ENCODE measurements around the gene RAD51B. TPM values are rescaled to one million over a fixed set of nuclear protein-coding genes. Genes with fewer than 3 reads are reported as not detected.

The RAD51B gene
- total RNA-seq, 1 experiment from 2014 or later = 16.7 TPM

DNA sequence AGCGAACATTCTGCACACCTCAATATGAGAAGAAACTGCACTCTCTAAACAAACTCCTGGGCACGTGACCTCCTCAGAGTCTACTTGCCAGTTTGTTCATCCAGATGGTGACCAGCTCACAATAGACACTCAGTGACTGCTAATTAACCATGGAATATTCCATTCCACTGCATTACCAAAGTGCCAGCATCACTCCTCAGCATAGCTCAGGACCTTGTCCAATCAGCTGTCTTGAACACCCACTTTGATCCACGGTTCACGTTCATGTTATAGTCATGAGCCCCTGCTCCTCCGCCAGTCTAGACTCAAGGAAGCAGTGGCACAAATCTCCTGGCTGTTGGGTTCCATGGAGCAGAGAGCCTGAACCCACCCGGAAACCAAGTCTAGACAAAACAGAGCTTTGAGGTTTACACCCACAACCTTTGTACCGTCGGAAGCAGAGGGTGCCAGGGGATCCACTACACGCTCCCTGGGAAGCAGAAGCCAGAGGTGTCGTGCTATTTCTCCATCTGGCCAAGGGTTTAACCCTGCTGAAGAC, 688.0 kb downstream of the RAD51B start:
- no peak for DNase-seq
- no peaks in the 10 kb centered on the region for H3K27me3 ChIP-seq (ENCODE audit: insufficient read depth, low read length)
- H4K20me1 ChIP-seq (ENCODE audit: control insufficient read depth, insufficient read depth, insufficient read length) = no peaks in the 10 kb centered on the region
- WGBS (ENCODE audit: extremely low coverage, insufficient read length, low lambda C conversion rate) = no CpG with 5 or more reads among the region's 10 CpGs
- no peak overlapping the region for H3K14ac ChIP-seq (ENCODE audit: insufficient read depth, low read length)
- H4K5ac ChIP-seq (ENCODE audit: insufficient read length, low read depth, low read length) = no peak overlapping the region
- no peak overlapping the region for H2BK15ac ChIP-seq (ENCODE audit: low read depth, low read length)
- H2AK5ac ChIP-seq (ENCODE audit: insufficient read length, low read length) = no peak overlapping the region
- Mint-ChIP-seq H3K9me3 (no peaks in the 10 kb centered on the region), H3K4me1 (peaks cover 30 to 38% of the 10 kb centered on the region in 2 experiments), H3K4me3 (no peak overlapping the region), H3K36me3 (ENCODE audit: insufficient read depth in 1 of 3, low read depth in 3 of 3) (peaks cover 0 to 2% (median 0%) of the 10 kb centered on the region in 3 experiments; a peak in 2 of 7 replicates), H3K27ac (no peak overlapping the region; a peak in 1 of 7 replicates), H3K27me3 (ENCODE audit: low read depth) (no peaks in the 10 kb centered on the region)
- H2BK5ac ChIP-seq (ENCODE audit: insufficient read length, low read length) = no peak overlapping the region
- no peak overlapping the region for H3T11ph ChIP-seq (ENCODE audit: low read length)
- H3K9ac ChIP-seq (ENCODE audit: extremely low read depth, insufficient read length, low read length) = no peak overlapping the region
- H2BK12ac ChIP-seq (ENCODE audit: insufficient read length, low read depth, low read length) = no peak overlapping the region
- H3K56ac ChIP-seq (ENCODE audit: insufficient read length, low read depth, low read length) = no peak overlapping the region
- no peak overlapping the region for H3K4me2 ChIP-seq (ENCODE audit: insufficient read depth, insufficient read length, low read length)
- H4K91ac ChIP-seq (ENCODE audit: insufficient read length, low read depth, low read length) = no peak overlapping the region
- H2AFZ ChIP-seq (ENCODE audit: low read length) = no peak overlapping the region
- peaks cover 5% of the 10 kb centered on the region; the same call in 1 of the 2 replicates for H3K4me1 ChIP-seq (ENCODE audit: insufficient read depth, low read length)
- no peak overlapping the region for H3K18ac ChIP-seq (ENCODE audit: insufficient read length, low read depth, low read length)
- no peaks in the 10 kb centered on the region for H3K23me2 ChIP-seq (ENCODE audit: insufficient read length, low read depth, low read length, poor library complexity, severe bottlenecking)
- H3K23ac ChIP-seq (ENCODE audit: insufficient read length, low read depth, low read length) = no peak overlapping the region
- no peaks in the 10 kb centered on the region for H3K79me1 ChIP-seq (ENCODE audit: insufficient read depth, low read depth, low read length, poor library complexity, severe bottlenecking)
- no peak overlapping the region for H2BK20ac ChIP-seq (ENCODE audit: low read depth, low read length, poor library complexity, severe bottlenecking)
- H3K4ac ChIP-seq (ENCODE audit: low read depth, low read length) = no peak overlapping the region
- TF ChIP-seq, protein P1, sequence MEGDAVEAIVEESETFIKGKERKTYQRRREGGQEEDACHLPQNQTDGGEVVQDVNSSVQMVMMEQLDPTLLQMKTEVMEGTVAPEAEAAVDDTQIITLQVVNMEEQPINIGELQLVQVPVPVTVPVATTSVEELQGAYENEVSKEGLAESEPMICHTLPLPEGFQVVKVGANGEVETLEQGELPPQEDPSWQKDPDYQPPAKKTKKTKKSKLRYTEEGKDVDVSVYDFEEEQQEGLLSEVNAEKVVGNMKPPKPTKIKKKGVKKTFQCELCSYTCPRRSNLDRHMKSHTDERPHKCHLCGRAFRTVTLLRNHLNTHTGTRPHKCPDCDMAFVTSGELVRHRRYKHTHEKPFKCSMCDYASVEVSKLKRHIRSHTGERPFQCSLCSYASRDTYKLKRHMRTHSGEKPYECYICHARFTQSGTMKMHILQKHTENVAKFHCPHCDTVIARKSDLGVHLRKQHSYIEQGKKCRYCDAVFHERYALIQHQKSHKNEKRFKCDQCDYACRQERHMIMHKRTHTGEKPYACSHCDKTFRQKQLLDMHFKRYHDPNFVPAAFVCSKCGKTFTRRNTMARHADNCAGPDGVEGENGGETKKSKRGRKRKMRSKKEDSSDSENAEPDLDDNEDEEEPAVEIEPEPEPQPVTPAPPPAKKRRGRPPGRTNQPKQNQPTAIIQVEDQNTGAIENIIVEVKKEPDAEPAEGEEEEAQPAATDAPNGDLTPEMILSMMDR (conservative IDR thresholded peaks at IDR 0.05) = no peak
- H3K79me2 ChIP-seq (ENCODE audit: insufficient read depth, low read length) = no peaks in the 10 kb centered on the region
- H3K9me3 ChIP-seq (ENCODE audit: control insufficient read depth, low read depth, low read length) = no peaks in the 10 kb centered on the region
- no peak overlapping the region for H2BK120ac ChIP-seq (ENCODE audit: low read depth, low read length, poor library complexity, severe bottlenecking)
- no peak overlapping the region for H4K8ac ChIP-seq (replicated peaks; ENCODE audit: insufficient read length, low read depth, low read length)
- H3K27ac ChIP-seq (ENCODE audit: insufficient read length, low read depth, low read length) = no peak overlapping the region
